HG03025 (cell line): ENCODE data around the gene MRE11.
"Not testable (repeated sequence)": the region's sequence is repeated elsewhere in the genome, so short reads cannot be mapped to it uniquely, and the experiment has no call there.

Experiments
- ATAC-seq: cut with Tn5 transposase; IDR thresholded peaks from one replicate; pipeline ENCODE4 v1.9.1; 2021; ENCODE audit warnings: mild to moderate bottlenecking, moderate library complexity; ENCODE audit not compliant: unreplicated experiment, low FRiP score

Gene MRE11

DNA sequence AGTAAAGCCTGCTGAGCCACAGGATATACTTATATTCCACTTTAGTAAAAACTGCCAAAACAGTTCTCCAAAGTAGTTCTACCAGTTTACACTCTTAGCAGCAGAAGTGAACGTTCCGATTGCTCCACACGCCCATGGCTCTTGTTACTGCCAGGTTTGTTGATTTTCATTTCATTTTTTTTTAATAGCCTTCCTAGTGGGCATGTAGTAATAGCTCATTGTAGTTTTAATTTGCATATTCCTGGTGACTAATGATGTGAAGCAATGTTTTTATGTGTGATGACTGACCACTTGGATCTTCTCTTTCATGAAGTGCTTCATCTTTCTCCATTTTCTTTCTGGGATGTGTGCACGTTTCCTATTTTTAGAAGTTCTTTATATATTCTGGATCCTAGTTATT is 13.8 kb upstream of the MRE11 start:
- ATAC-seq = no peak

DNA sequence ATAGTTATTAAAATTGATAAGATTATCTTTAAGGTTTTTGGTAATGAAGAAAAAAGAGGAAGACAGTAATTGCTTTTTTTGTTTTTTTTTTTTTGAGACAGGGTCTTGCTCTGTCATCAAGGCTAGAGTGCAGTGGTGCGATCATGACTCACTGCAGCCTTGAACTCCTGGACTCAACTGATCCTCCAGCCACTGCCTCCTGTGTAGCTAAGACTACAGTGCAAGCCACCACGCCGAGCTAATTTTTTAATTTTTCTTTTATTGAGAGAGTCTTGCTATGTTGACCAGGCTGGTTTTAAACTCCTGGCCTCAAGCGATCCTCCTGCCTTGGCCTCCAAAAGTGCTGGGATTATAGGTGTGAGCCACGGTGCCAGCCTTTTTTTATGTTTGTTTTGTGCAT is 12.9 kb upstream of the MRE11 start:
- ATAC-seq = not testable (repeated sequence)

DNA sequence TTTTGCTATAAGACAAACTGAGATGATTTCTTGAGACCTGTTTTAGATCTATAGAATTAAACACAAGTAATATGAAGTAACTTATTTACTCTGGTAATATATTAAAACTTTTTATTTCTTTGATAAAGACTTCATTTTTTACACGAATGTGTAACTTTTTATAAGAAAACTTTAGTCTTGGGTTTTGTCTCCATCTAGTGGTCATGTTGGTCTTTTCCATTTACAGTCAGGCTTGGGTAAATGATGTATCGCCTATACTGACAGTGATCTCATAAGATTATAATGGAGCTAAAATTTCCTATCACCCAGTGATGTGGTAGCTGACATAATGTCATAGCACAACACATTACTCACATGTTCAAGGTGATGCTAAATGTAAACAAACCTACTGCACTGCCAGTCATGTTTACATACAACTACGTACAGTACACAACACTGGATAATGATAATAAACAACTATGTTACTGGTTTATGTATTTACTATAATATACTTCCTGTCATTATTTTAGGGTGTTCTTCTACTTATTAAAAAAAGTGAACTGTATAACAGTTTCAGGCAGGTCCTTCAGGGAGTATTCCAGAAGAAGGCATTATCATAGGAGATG is 11.1 kb upstream of the MRE11 start:
- ATAC-seq = no peak

DNA sequence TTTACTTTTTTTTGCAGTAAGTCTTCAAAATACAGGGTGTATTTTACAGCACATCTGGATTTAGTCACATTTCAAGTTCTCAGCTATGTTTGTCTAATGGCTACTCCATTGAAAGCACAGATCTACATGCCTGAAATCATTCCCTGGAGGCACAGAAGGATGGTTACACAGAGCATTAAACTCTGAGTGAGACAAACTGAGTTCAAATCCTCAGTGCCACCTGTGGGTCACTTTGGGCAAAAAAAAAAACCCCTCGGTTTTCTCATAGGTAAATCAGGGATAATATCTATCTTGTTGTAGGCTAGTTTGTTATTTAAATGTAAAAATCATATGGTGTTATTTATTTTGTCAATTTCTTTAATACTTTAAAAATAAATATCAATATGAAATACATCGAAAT is 7.9 kb upstream of the MRE11 start:
- no peak for ATAC-seq

DNA sequence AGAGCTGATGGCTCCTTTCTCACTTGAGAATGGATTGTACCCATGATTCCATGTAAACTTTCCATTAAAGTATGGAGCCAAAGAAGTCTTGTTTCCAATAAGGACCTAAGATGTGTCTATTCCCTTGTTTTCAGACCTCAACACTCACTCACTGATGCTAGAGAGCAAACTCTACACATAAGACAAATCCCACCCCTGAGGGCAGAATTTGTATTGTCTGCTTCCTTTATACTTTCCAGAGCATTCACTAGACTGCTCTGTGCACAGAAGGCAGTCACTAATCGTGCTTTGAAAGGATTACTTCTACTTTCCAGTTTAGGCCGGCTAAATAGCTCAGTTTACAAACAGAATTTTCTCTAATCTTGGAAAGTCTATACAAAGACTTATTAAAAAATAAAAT is 6.5 kb upstream of the MRE11 start:
- ATAC-seq = no peak

DNA sequence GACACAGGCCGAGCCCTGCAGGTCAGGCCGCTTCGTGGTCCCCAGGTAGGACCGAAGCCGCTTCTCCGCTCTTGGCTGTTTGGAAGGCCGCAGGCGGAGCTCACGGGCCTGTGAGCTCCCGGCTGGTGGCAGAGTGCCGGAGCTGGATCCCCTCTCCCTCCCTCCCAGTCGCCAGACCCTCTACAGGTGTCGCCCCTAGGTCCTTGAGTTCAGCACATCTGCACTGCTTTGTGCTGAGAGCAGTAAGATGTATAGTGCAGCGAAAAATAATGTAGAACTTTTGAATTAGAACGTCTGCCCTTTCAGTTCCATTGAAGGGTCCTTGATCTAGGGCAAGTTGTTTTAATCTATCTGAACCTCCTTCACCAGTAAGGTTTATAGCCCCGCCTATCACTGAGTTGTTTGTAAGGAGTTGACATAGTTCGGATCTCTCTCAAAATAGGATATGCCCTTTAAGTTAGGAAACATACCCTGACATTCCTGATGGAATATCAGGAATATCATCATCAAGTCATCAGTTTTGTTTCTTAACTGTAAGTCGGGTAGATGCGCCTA is 559 bp upstream of the MRE11 start:
- ATAC-seq = peak; percentile 63

DNA sequence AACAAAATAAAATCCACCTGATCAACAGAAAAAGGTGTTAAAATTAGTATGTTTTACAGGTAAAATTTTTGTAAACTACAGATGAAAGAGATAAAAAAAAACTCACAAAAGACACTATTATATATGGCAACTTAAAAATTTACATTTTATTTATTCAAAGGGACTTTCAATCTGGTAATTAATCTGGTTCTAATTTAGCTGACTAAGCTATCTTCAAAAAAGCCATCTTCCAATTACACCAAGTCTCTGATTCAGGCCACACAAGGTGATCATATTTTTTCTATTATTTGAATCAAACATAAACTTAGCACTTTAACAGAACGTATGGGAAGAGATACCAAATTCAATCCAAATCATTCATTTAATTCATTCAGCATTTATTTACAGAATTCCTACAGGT is 7.6 kb downstream of the MRE11 start:
- no peak for ATAC-seq

DNA sequence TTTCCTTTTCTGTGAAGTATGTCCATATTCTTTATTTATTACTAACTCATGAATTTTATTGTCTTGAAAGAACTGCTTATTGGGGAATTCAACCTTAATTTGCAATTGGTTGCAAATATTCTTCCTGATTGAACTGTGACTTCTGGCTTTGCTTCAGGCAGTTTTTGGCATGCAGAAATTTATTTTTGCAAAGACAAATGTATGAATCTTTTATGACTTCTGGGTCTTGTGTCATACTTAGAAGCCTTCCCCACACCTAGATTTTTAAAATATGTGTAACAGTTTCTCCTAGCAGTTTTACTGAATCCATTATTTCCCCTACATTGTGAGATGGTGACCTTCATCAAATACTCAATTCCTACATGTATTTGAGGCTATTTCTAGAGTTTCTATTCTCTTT is 12.3 kb downstream of the MRE11 start:
- ATAC-seq = no peak

DNA sequence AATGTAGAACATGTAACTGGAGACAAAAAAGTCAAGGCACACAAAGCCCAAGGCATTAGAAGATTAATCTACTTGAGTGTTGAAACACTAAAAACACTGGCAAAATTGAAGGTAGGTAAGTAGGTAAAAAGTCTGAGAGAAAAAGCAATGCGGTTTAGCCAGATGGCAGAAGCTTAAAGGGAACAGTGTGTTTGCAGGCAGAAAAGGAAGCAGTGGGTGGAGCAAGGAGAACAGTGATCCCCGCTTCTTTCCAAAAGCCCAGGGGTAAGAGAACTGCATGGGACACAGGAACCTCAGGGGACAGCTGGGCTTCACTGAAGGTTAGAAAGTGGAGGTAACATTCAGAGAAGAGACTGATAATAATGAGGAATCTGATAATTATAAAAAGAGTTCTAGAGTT is 16.0 kb downstream of the MRE11 start:
- ATAC-seq = no peak

DNA sequence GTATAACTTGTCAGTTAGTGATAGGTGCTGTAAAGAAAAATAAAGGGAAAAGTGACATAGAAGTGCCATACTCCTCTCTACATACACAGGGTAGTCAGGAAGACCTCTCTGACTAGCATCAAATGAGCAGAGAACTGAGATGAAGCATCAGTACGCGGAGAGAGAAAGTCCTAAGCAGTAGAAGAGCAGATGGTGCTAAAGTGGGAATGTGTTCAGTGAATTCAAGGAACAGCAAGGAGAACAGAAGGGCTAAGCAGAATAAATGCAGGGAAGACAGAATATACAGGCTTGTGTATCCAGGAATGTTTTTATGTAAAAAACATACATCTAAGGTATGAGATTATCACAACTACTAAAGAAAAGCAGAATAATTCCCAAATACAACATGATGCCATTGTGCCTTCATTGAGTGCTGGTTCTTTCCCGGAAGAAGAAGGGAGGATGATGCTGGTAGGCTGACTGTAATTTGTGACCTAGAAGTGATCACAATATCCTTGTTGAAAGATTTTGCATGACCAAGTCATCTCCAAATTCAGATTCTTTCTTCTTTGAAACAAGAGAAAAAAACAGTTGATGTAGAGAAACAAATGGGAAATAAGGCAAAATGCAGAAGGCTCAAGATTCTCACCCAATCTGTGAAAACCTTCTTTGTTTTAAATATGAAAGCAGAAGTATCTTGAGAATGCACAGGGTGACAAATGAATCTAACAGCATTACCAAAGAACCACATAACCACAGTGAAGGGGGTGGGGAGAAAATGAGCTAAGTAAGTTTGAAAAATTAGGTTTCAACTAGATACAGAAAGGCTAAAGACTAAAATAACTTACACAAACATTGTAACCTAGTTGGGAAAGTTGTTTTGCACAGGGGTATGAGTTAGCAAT is 20.5 kb downstream of the MRE11 start:
- peak; percentile 80 for ATAC-seq

DNA sequence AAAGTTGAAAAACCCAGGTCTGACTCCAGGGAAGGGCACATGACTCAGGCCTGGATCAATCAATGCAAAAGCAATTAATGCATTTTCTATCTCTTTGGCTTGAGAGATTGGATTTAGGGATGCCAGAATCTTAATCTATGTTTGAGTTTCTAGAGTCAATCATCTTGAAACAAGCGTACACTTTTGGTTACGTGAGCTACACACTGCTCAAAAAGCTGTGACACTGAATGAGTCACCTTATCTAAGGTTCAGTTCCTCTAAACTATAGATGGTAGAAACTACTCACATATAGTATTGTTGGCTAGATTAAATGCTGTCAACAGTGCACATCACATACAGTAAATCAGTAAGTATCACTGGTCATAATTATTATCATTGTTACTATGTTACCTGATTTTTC is 24.2 kb downstream of the MRE11 start:
- ATAC-seq = peak; percentile 80

DNA sequence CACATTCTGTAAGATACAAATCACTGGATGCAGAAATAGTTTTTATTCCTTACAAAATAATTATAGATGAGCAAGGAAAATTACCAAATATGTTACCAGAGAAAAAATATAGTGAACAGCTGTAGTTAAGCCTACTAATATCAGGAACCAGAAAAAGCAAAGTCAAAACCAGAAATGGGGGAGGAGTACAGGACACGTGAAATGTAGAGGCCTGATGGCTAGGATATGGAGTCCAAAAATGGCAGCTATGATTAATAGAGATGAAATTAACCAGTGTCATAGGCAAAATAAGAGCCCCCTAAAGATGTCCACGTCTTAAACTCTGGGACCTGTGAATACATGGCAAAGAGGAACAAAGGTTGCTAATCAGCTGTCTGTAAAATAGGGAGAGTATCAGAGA is 34.1 kb downstream of the MRE11 start:
- no peak for ATAC-seq

DNA sequence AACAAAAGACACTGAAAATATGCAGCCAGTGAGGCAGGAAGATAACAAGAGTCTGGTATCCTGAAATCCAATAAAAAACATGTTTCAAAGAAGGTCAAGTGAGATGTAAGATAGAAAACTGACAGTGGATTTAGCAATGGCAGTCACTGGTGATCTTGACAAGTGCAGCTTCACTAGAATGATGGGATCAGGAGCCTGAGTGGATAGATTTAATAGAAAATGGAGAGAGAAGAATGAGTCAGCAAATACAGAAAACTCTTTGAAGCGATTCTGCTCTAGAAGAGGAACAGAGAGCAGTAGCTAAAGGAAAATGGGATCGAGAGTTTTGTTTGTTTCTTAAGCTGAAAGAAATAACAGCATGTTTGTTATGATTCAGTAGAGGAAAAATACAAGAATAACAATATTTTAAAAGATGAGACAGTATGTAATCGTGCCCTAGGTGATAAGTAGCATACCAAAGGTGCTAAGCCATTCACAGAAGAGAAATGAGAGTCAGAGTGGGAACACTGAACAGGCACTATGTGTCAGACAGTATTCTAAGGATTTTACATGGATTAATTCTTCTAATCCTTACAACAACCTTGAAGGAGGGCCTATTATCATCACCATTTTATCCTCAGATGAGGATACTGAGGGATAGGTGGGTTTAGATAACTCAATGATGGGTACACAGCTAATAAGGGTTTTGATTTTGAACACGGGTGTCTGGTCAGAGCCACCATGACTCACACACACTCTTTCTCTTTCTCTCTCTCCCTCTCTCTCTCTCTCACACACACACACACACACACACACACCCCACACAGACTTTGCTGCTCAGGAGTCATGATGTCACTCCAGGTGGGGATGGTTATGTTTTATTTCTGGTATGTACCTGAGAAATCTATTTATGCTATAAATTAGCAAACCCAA is 36.3 kb downstream of the MRE11 start:
- ATAC-seq = no peak

DNA sequence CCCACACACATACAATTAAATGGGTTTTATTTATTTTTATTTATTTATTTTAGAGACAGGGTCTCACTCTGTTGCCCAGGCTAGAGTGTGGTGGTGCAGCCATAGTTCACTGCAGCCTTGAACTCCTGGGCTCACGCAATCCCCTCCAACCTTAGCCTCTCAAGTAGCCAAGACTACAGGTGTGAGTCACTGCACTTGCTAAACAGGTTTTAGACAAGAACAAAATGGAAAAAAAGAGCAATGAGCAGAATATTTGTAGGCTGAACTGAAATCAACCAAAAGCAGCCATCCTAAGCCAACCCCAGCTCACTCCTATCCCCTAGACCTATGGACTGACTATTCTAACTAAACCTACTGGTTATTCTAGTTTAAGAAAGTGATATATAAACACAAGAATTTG is 37.8 kb downstream of the MRE11 start:
- ATAC-seq = no peak

DNA sequence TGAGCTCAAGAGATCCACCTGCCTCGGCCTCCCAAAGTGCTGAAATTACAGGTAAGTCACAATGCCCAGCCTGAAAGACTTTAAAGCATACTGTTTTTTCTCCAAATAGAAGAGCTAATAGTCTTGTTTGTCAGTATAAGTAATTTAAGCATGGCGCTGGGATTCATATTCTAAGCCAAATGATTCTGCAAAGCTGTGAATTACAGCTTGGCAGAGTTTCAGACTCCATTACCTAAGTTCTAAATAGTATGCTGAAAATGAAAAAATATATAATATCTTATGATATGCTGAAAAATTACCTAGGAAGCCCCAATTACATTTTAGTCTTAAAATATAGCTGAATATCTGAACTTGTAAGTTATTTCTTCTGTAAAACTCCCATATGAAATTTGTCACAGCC is 39.3 kb downstream of the MRE11 start:
- ATAC-seq = no peak

DNA sequence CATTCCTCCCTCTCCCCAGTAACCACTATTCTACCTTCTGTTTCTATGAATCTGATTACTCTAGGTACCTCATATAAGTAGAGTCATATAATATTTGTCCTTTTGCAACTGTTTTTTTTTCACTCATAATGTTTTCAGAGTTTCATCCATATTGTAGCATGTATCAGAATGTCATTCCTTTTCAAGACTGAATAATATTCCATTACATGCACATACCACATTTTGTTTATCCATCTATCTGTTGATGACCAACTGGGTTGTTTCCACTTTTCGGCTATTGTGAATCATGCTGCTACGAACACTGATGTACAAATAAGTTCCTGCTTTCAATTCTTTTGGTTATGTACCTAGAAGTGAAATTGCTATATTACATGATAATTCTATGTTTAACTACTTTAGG is 40.7 kb downstream of the MRE11 start:
- ATAC-seq = no peak

DNA sequence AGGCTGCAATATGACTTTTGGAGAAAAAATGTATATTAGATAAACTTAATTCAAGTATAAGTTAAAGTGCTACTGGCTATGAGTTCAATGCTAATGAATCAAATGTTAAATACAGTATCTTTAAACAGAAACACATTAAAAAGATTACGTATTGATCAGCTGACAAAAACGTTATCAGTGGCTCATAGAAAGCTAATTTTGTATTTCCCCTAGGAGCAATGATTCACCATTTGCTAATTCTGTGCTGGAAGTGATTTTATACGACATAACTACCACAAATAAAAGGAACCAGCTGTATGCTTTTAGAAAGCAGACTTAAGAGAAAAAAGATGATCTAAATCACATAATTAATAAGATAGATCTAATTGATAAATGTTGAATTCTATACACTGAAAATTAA is 43.6 kb downstream of the MRE11 start:
- ATAC-seq = no peak

DNA sequence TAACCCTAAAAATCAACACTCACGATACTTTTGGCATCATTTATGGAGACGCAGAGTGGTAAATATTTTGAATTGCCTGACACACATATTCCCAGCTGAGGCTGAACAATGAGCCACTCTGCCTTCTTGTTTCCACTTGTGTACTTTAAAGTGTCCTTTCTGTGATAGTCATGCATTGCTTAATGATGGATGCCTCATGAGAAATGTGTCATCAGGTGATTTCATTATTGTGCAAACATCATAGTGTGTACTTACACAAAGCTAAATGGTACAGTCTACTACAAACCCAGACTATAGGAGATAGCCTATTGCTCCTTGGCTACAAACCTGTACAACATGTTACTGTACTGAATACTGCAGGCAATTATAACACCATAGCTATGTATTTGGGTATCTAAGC is 44.2 kb downstream of the MRE11 start:
- ATAC-seq = no peak

DNA sequence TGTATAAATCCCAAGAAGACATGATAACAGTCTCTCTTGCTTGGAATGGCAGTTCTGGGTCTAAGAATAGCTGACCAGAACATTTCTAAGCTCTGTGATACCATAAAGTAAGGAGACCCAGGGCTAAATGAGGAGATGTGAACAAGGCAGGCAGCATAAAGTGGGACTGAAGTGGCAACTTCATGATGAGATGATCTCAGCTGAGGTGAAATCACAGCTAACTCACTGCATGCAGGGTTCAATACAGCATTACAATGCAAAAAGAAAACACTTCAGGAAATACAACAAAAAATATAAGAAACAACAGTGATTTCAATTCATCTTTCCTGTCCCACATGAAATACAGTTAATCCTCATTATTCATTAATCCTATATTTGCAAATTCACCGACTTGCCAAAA is 44.6 kb downstream of the MRE11 start:
- no peak for ATAC-seq

DNA sequence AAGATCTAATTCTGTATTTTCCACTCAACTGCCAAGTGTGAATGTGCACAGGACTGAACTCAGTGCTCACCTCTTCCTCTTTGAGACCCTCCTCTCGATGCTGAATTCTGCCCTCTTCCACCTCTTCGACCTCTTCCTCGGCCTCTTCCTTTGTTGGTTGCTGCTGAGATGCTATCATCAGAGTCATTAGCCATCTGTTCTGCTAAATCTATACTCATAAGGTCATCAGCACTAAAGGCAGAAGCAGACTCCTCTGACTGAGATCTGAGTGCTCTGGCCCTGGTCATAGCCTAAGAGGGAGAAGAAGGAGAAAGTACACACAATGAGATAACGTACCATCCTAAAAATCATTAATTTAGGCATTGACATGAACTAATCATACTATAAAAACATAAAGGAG is 46.5 kb downstream of the MRE11 start:
- ATAC-seq = no peak

DNA sequence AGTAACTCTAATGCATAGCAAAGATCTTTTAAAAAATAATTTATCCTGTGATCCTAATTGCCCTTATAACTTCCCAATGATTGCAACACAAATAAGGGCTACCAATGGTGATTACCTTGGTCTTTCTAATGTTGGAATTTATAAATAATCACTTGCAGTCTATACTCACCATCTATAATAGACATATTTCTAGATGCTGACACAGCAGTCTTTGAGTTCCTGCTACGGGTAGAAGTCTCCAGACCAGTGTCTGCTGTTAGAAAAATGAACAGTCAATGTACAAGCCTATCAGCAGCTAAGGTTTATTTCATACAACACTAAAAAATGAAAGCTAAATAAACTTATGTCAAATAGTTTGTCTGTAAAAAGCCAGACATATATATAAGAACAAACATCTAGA is 48.0 kb downstream of the MRE11 start:
- no peak for ATAC-seq
